ENCODE results near the gene SNX30.
A peak's percentile ranks its signal among the peaks of the same experiment; 100 is the strongest.

Gene SNX30

GRCh38 chr9:112863746-112864145 lies 113.2 kb downstream of the SNX30 start:
- Mint-ChIP-seq H3K27ac (no peak overlapping the region), H3K4me1 (peaks cover 48% of the 10 kb centered on the region), H3K9me3 (no peaks in the 10 kb centered on the region), H3K4me3 (no peak overlapping the region), H3K27me3 (no peaks in the 10 kb centered on the region)
- DNase-seq (peak in 1 of 2 donors; percentile 21), ATAC-seq (peak; percentile 86)

- ATAC-seq (no peak), DNase-seq (no peak)
- no peak overlapping the region for H3K4me3 Mint-ChIP-seq
- no peaks in the 10 kb centered on the region for H3K27me3 Mint-ChIP-seq
- no peak overlapping the region for H3K27ac Mint-ChIP-seq
- no peaks in the 10 kb centered on the region for H3K9me3 Mint-ChIP-seq
- H3K4me1 Mint-ChIP-seq, result peaks cover 48% of the 10 kb centered on the region
These were observed 113.8 kb downstream of the SNX30 start for GRCh38 chr9:112864403-112864802.

GRCh38 chr9:112864982-112865381 lies 114.4 kb downstream of the SNX30 start:
- Mint-ChIP-seq H3K4me3 (no peak overlapping the region), H3K27ac (no peak overlapping the region), H3K9me3 (no peaks in the 10 kb centered on the region), H3K4me1 (peaks cover 48% of the 10 kb centered on the region), H3K27me3 (no peaks in the 10 kb centered on the region)
- DNase-seq (no peak), ATAC-seq (peak; percentile 50)

GRCh38 chr9:112866662-112867274 lies 116.2 kb downstream of the SNX30 start:
- Mint-ChIP-seq H3K9me3 (no peaks in the 10 kb centered on the region), H3K4me1 (peaks cover 45% of the 10 kb centered on the region), H3K27ac (peak overlapping the region; percentile 57), H3K4me3 (no peak overlapping the region), H3K27me3 (no peaks in the 10 kb centered on the region)
- DNase-seq (no peak), ATAC-seq (no peak)

- Mint-ChIP-seq H3K27ac (peak overlapping the region; percentile 82), H3K27me3 (no peaks in the 10 kb centered on the region), H3K4me3 (peak overlapping the region; percentile 56 to 58), H3K9me3 (no peaks in the 10 kb centered on the region), H3K4me1 (peaks cover 38% of the 10 kb centered on the region)
- peak in 1 of 2 donors; percentile 45 for DNase-seq
- ATAC-seq, result peak; percentile 73
These were observed 116.9 kb downstream of the SNX30 start for GRCh38 chr9:112867275-112867991.

GRCh38 chr9:112868461-112868860 lies 117.9 kb downstream of the SNX30 start:
- H3K27ac Mint-ChIP-seq, result no peak overlapping the region
- peaks cover 28% of the 10 kb centered on the region for H3K4me1 Mint-ChIP-seq
- no peak overlapping the region for H3K4me3 Mint-ChIP-seq
- no peaks in the 10 kb centered on the region for H3K9me3 Mint-ChIP-seq
- DNase-seq (no peak), ATAC-seq (no peak)
- H3K27me3 Mint-ChIP-seq, result no peaks in the 10 kb centered on the region

- Mint-ChIP-seq H3K4me1 (peaks cover 22% of the 10 kb centered on the region), H3K9me3 (no peaks in the 10 kb centered on the region), H3K4me3 (no peak overlapping the region), H3K27ac (no peak overlapping the region), H3K27me3 (no peaks in the 10 kb centered on the region)
- no peak for DNase-seq
- ATAC-seq, result no peak
These were observed 118.5 kb downstream of the SNX30 start for GRCh38 chr9:112869041-112869529.

- no peaks in the 10 kb centered on the region for H3K9me3 Mint-ChIP-seq
- H3K27me3 Mint-ChIP-seq, result no peaks in the 10 kb centered on the region
- H3K27ac Mint-ChIP-seq, result peak overlapping the region in 1 of 2 donors; percentile 6
- peaks cover 16% of the 10 kb centered on the region for H3K4me1 Mint-ChIP-seq
- no peak overlapping the region for H3K4me3 Mint-ChIP-seq
- ATAC-seq (no peak), DNase-seq (no peak)
These were observed 119.4 kb downstream of the SNX30 start for GRCh38 chr9:112869917-112870316.

- no peak overlapping the region for H3K4me3 Mint-ChIP-seq
- ATAC-seq (no peak), DNase-seq (no peak)
- no peak overlapping the region for H3K27ac Mint-ChIP-seq
- H3K4me1 Mint-ChIP-seq, result peaks cover 16% of the 10 kb centered on the region
- no peaks in the 10 kb centered on the region for H3K27me3 Mint-ChIP-seq
- no peaks in the 10 kb centered on the region for H3K9me3 Mint-ChIP-seq
These were observed 120.0 kb downstream of the SNX30 start for GRCh38 chr9:112870556-112870955.

- Mint-ChIP-seq H3K9me3 (peaks cover 0 to 5% of the 10 kb centered on the region in 2 donors), H3K27ac (no peak overlapping the region), H3K4me1 (peaks cover 11% of the 10 kb centered on the region), H3K27me3 (no peaks in the 10 kb centered on the region), H3K4me3 (no peak overlapping the region)
- no peak for DNase-seq
- ATAC-seq, result no peak
These were observed 121.5 kb downstream of the SNX30 start for GRCh38 chr9:112872019-112872418.

GRCh38 chr9:112873773-112874405 lies 123.3 kb downstream of the SNX30 start:
- Mint-ChIP-seq H3K4me3 (no peak overlapping the region), H3K4me1 (no peaks in the 10 kb centered on the region), H3K27ac (no peak overlapping the region), H3K9me3 (peaks cover 0 to 5% of the 10 kb centered on the region in 2 donors), H3K27me3 (no peaks in the 10 kb centered on the region)
- no peak for ATAC-seq
- no peak for DNase-seq

GRCh38 chr9:112878752-112879151 lies 128.2 kb downstream of the SNX30 start:
- no peak for DNase-seq
- Mint-ChIP-seq H3K27me3 (no peaks in the 10 kb centered on the region), H3K9me3 (peaks cover 0 to 5% of the 10 kb centered on the region in 2 donors), H3K4me1 (no peaks in the 10 kb centered on the region), H3K4me3 (no peak overlapping the region), H3K27ac (no peak overlapping the region)
- ATAC-seq, result no peak

- H3K9me3 Mint-ChIP-seq, result peaks cover 0 to 5% of the 10 kb centered on the region in 2 donors
- H3K4me1 Mint-ChIP-seq, result no peaks in the 10 kb centered on the region
- H3K27ac Mint-ChIP-seq, result no peak overlapping the region
- no peaks in the 10 kb centered on the region for H3K27me3 Mint-ChIP-seq
- DNase-seq (no peak), ATAC-seq (no peak)
- no peak overlapping the region for H3K4me3 Mint-ChIP-seq
These were observed 130.1 kb downstream of the SNX30 start for GRCh38 chr9:112880650-112881049.

GRCh38 chr9:112881331-112881730 lies 130.8 kb downstream of the SNX30 start:
- no peak for DNase-seq
- ATAC-seq, result no peak
- no peaks in the 10 kb centered on the region for H3K4me1 Mint-ChIP-seq
- no peak overlapping the region for H3K27ac Mint-ChIP-seq
- H3K9me3 Mint-ChIP-seq, result no peaks in the 10 kb centered on the region
- no peak overlapping the region for H3K4me3 Mint-ChIP-seq
- H3K27me3 Mint-ChIP-seq, result no peaks in the 10 kb centered on the region

GRCh38 chr9:112884101-112884500 lies 133.5 kb downstream of the SNX30 start:
- no peaks in the 10 kb centered on the region for H3K9me3 Mint-ChIP-seq
- no peaks in the 10 kb centered on the region for H3K4me1 Mint-ChIP-seq
- no peak for ATAC-seq
- no peak overlapping the region for H3K4me3 Mint-ChIP-seq
- no peaks in the 10 kb centered on the region for H3K27me3 Mint-ChIP-seq
- H3K27ac Mint-ChIP-seq, result no peak overlapping the region
- DNase-seq, result no peak

GRCh38 chr9:112884721-112885120 lies 134.2 kb downstream of the SNX30 start:
- Mint-ChIP-seq H3K27me3 (peaks cover 5% of the 10 kb centered on the region), H3K4me1 (no peaks in the 10 kb centered on the region), H3K27ac (no peak overlapping the region), H3K9me3 (peaks cover 0 to 4% of the 10 kb centered on the region in 2 donors), H3K4me3 (no peak overlapping the region)
- DNase-seq (no peak), ATAC-seq (no peak)
